ENCODE measurements around the gene SIAE. TPM values are rescaled to one million over a fixed set of nuclear protein-coding genes. Genes with fewer than 3 reads are reported as not detected.

SIAE gene
- polyA plus RNA-seq, 1 experiment = 42.1 TPM

- TF ChIP-seq CTCF (IDR thresholded peaks at IDR 0.05; ENCODE audit: insufficient read depth, low read depth, low read length) = no peak
- no peaks in the 10 kb centered on the region for H3K27me3 ChIP-seq (ENCODE audit: control insufficient read depth, insufficient read depth, low read length)
- H3K36me3 ChIP-seq (ENCODE audit: control insufficient read depth, insufficient read depth, low read length) = no peaks in the 10 kb centered on the region
- DNase-seq (ENCODE audit: low read depth) = no peak
- POLR2A ChIA-PET = no interaction called here
- H3K4me3 ChIP-seq (ENCODE audit: low read depth, low read length) = no peak overlapping the region
- CTCF ChIA-PET = interaction anchor here (0.6 to 1.0 kb wide), 2 partner anchors 12 to 17 kb away, joined by 3 to 5 read pairs; no protein-coding TSS in a partner anchor
Measured at GRCh38 chr11:124602193-124602592, 71.3 kb downstream of the SIAE start.

DNA sequence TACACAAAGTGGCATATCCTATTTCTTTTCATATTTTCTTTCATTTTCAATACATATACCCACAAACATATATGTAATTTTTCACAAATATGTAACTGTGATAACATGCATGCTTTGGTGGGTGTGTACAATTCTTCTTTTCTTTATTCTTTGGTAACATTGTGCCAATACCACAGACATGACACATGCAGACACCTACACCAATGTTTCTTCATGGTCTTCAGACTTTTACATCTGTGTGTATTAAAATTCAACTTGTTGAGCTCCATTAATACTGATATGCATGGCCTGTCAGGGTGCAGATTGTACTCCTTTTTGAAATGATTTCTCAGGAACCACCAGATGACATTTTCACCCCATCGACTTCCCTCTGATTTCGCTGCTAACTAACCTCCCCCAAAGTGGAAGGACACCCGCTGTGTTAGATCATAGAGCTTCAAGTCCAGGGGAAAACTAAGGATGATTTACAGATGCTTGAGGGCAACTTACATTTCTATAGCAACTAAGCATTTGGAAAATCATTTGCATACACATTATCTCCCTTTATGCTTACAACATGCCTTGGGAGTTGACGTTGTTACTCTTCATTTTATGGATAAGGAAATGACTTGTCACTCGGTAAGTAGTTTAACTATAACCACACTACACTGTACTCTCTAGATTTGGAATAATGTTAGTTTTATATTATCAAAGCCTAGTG lies 72.8 kb downstream of the SIAE start:
- no peak for TF ChIP-seq CTCF (IDR thresholded peaks at IDR 0.05; ENCODE audit: insufficient read depth, low read depth, low read length)
- ChIA-PET CTCF (no interaction called here), POLR2A (no interaction called here)
- H3K27me3 ChIP-seq (ENCODE audit: control insufficient read depth, insufficient read depth, low read length) = no peaks in the 10 kb centered on the region
- no peak for DNase-seq (ENCODE audit: low read depth)
- no peak overlapping the region for H3K4me3 ChIP-seq (ENCODE audit: low read depth, low read length)
- H3K36me3 ChIP-seq (ENCODE audit: control insufficient read depth, insufficient read depth, low read length) = no peaks in the 10 kb centered on the region

DNA sequence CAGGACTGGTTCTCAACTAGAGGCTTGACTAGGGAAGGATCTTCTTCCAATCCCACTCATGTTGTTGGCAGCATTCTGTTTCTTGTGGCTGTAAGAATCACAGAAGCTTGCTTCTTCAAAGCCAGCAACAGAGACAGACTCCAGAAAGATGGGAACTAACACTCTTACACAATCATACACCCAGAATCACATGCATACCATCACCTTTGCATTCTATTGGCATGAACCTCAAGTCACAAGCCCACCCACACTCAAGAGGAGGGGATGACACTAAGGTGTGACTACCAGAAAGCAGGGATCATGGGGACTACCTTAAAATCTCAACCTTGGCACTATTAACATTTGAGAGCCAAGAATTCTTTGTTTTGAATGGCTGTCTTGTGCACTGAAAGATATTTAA lies 75.9 kb downstream of the SIAE start:
- DNase-seq (ENCODE audit: low read depth) = no peak
- H3K4me3 ChIP-seq (ENCODE audit: low read depth, low read length) = no peak overlapping the region
- TF ChIP-seq CTCF (IDR thresholded peaks at IDR 0.05; ENCODE audit: insufficient read depth, low read depth, low read length) = no peak
- ChIA-PET POLR2A (no interaction called here), CTCF (no interaction called here)
- no peaks in the 10 kb centered on the region for H3K36me3 ChIP-seq (ENCODE audit: control insufficient read depth, insufficient read depth, low read length)
- H3K27me3 ChIP-seq (ENCODE audit: control insufficient read depth, insufficient read depth, low read length) = no peaks in the 10 kb centered on the region

- TF ChIP-seq CTCF (IDR thresholded peaks at IDR 0.05; ENCODE audit: insufficient read depth, low read depth, low read length) = no peak
- H3K36me3 ChIP-seq (ENCODE audit: control insufficient read depth, insufficient read depth, low read length) = no peaks in the 10 kb centered on the region
- H3K27me3 ChIP-seq (ENCODE audit: control insufficient read depth, insufficient read depth, low read length) = no peaks in the 10 kb centered on the region
- no peak for DNase-seq (ENCODE audit: low read depth)
- ChIA-PET CTCF (interaction anchor here (2.5 kb wide), 1 partner anchor 10 kb away, joined by 10 read pairs; no protein-coding TSS in a partner anchor), POLR2A (no interaction called here)
- no peak overlapping the region for H3K4me3 ChIP-seq (ENCODE audit: low read depth, low read length)
Measured at GRCh38 chr11:124595302-124595701, 78.2 kb downstream of the SIAE start.

DNA sequence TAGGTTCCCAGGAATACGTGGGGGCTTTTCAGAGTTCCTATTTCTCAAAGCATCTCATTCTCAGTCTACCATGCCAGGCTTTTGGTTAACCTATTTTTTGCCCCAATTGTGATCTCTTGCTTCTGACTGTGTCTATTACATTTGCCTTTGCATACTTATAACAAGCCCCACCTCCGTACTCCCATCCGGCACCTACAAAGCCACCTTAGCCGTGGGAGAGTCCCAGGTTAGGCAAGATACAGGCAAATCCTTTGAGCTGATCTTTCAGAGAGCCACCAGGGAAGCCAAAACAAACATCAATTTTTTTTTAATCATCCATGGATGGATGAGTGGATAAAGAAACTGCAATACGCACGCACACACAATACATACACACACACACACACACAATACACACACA lies 80.9 kb downstream of the SIAE start:
- ChIA-PET POLR2A (no interaction called here), CTCF (no interaction called here)
- no peak for DNase-seq (ENCODE audit: low read depth)
- H3K4me3 ChIP-seq (ENCODE audit: low read depth, low read length) = no peak overlapping the region
- H3K36me3 ChIP-seq (ENCODE audit: control insufficient read depth, insufficient read depth, low read length) = no peaks in the 10 kb centered on the region
- TF ChIP-seq CTCF (IDR thresholded peaks at IDR 0.05; ENCODE audit: insufficient read depth, low read depth, low read length) = no peak
- no peaks in the 10 kb centered on the region for H3K27me3 ChIP-seq (ENCODE audit: control insufficient read depth, insufficient read depth, low read length)
